HEK293 (cell line): ENCODE data around the gene PPY.

ENCODE experiments used
- BCL11A ChIP-seq: fragments of 450-650 bp; formaldehyde crosslinking; IDR thresholded peaks from 2 replicates; pipeline ENCODE4 v1.5.1; 2016; ENCODE audit warnings: low read depth, missing biosample characterization, missing genetic modification characterization
- GFI1B ChIP-seq: fragments of 450-650 bp; formaldehyde crosslinking; IDR thresholded peaks from 2 replicates; pipeline ENCODE4 v1.5.1; 2016; ENCODE audit warnings: missing biosample characterization, missing genetic modification characterization
- GLI2 ChIP-seq: fragments of 450-650 bp; formaldehyde crosslinking; IDR thresholded peaks from 2 replicates; pipeline ENCODE4; 2017; ENCODE audit warnings: missing biosample characterization, missing genetic modification characterization, low read depth, borderline replicate concordance
- HOXD13 ChIP-seq: sonication (generic); formaldehyde crosslinking; IDR thresholded peaks from 2 replicates; pipeline ENCODE4 v1.8.0; 2022; ENCODE audit warnings: missing genetic modification reagents, borderline replicate concordance
- SALL2 ChIP-seq: fragments of 450-650 bp; formaldehyde crosslinking; IDR thresholded peaks from 2 replicates; pipeline ENCODE4 v1.5.0; 2017; ENCODE audit warnings: missing biosample characterization, mild to moderate bottlenecking, missing genetic modification characterization, borderline replicate concordance
- SCRT2 ChIP-seq: fragments of 450-650 bp; formaldehyde crosslinking; IDR thresholded peaks from 2 replicates; pipeline ENCODE4 v1.5.1; 2016; ENCODE audit warnings: missing biosample characterization, missing genetic modification characterization
- SP2 ChIP-seq: fragments of 450-650 bp; formaldehyde crosslinking; IDR thresholded peaks from 2 replicates; pipeline ENCODE4 v1.5.1; 2016; ENCODE audit warnings: missing biosample characterization, missing genetic modification characterization
- YY2 ChIP-seq: fragments of 450-650 bp; formaldehyde crosslinking; IDR thresholded peaks from 2 replicates; pipeline ENCODE4 v1.5.1; 2016; ENCODE audit warnings: missing biosample characterization, missing genetic modification characterization
- ZNF114 ChIP-seq: fragments of 450-650 bp; formaldehyde crosslinking; IDR thresholded peaks from 2 replicates; pipeline ENCODE4 v1.5.0; 2017; ENCODE audit warnings: missing biosample characterization, missing genetic modification characterization
- ZNF175 ChIP-seq: fragments of 450-650 bp; formaldehyde crosslinking; IDR thresholded peaks from 2 replicates; pipeline ENCODE4 v1.5.1; 2016; ENCODE audit warnings: missing biosample characterization, missing genetic modification characterization
- ZNF202 ChIP-seq: fragments of 450-650 bp; formaldehyde crosslinking; IDR thresholded peaks from 2 replicates; pipeline ENCODE4 v1.5.1; 2016; ENCODE audit warnings: missing biosample characterization, missing genetic modification characterization, borderline replicate concordance
- ZNF350 ChIP-seq: fragments of 450-650 bp; formaldehyde crosslinking; IDR thresholded peaks from 2 replicates; pipeline ENCODE4 v1.5.0; 2017; ENCODE audit warnings: missing biosample characterization, mild to moderate bottlenecking, missing genetic modification characterization
- ZNF391 ChIP-seq: fragments of 450-650 bp; formaldehyde crosslinking; IDR thresholded peaks from 2 replicates; pipeline ENCODE4 v1.5.1; 2016; ENCODE audit warnings: low read depth, missing biosample characterization, missing genetic modification characterization, borderline replicate concordance
- ZNF510 ChIP-seq: fragments of 450-650 bp; formaldehyde crosslinking; IDR thresholded peaks from 2 replicates; pipeline ENCODE4 v1.5.1; 2018; ENCODE audit warnings: mild to moderate bottlenecking, missing genetic modification characterization, missing biosample characterization; ENCODE audit not compliant: insufficient replicate concordance
- ZNF549 ChIP-seq: fragments of 450-650 bp; IDR thresholded peaks from 2 replicates; pipeline ENCODE4 v1.5.1; 2018; ENCODE audit warnings: missing biosample characterization, missing genetic modification characterization, mild to moderate bottlenecking, inconsistent platforms, moderate library complexity
- ZNF626 ChIP-seq: fragments of 450-650 bp; sonication (Bioruptor Pico); formaldehyde crosslinking; IDR thresholded peaks from 2 replicates; pipeline ENCODE4 v1.5.1; 2018; ENCODE audit warnings: missing biosample characterization, missing genetic modification characterization, inconsistent platforms
- ZNF785 ChIP-seq: fragments of 450-650 bp; formaldehyde crosslinking; IDR thresholded peaks from 2 replicates; pipeline ENCODE4 v1.5.1; 2016; ENCODE audit warnings: missing biosample characterization, missing genetic modification characterization
- ZNF830 ChIP-seq: fragments of 450-650 bp; IDR thresholded peaks from 2 replicates; pipeline ENCODE4 v1.5.0; 2018; ENCODE audit warnings: missing biosample characterization, missing genetic modification characterization, low read depth, mild to moderate bottlenecking, moderate library complexity
- ZXDB ChIP-seq: fragments of 450-650 bp; formaldehyde crosslinking; IDR thresholded peaks from 2 replicates; pipeline ENCODE4 v1.5.1; 2016; ENCODE audit warnings: missing biosample characterization, missing genetic modification characterization
- TF ChIP-seq, protein P1 (sequence below): fragments of 450-650 bp; formaldehyde crosslinking; optimal IDR thresholded peaks from 2 replicates; pipeline ENCODE3; 2016; ENCODE audit warnings: missing biosample characterization, mild to moderate bottlenecking, missing genetic modification characterization
- TF ChIP-seq, protein P2 (sequence below): fragments of 450-650 bp; IDR thresholded peaks from 2 replicates; pipeline ENCODE4 v1.5.1; 2018; ENCODE audit warnings: missing biosample characterization, missing genetic modification characterization
- TF ChIP-seq, protein P3 (sequence below): fragments of 450-650 bp; formaldehyde crosslinking; IDR thresholded peaks from 2 replicates; pipeline ENCODE4 v1.5.1; 2016; ENCODE audit warnings: missing biosample characterization, missing genetic modification characterization
- TF ChIP-seq, protein P4 (sequence below): fragments of 450-650 bp; formaldehyde crosslinking; conservative IDR thresholded peaks from 2 replicates; pipeline ENCODE4 v1.5.1; 2016; ENCODE audit warnings: low read depth, missing biosample characterization, missing genetic modification characterization
- TF ChIP-seq, protein P5 (sequence below): fragments of 450-650 bp; formaldehyde crosslinking; IDR thresholded peaks from 2 replicates; pipeline ENCODE4 v1.5.1; 2017; ENCODE audit warnings: missing biosample characterization, mild to moderate bottlenecking, missing genetic modification characterization, moderate library complexity
- TF ChIP-seq, protein P6 (sequence below): fragments of 450-650 bp; formaldehyde crosslinking; IDR thresholded peaks from 2 replicates; pipeline ENCODE4 v1.5.1; 2017; ENCODE audit warnings: missing biosample characterization, missing genetic modification characterization

PPY gene

DNA sequence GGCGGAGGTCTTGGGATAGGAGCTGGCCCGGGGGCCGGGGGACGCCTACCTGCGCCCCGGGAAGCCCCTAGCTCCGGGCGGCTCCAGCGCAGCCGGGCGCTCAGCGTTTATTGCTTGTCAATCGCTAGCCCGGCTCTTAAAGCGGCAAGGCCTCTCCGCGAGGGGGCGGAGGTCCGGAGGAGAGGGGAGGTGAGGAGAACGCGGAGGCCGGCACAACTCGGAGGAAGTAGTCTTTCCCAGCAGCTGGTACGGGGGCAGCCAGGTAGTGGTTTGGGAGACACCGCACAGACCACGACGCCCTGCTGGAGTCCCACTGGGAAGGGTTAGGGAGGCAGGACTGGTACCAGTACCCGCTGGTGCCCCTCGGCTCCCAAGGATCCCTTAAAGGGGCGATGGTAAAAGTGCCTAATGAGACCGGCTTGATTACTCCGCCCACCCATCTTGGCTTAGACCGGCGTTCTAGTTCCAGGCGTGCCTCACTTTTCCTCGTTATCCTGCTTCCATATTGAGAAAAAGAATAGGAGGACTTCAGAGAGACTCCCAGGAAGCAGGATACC, 34.8 kb downstream of the PPY start, which contains the start of gene MPP2 (continued):
- TF ChIP-seq, protein P1, sequence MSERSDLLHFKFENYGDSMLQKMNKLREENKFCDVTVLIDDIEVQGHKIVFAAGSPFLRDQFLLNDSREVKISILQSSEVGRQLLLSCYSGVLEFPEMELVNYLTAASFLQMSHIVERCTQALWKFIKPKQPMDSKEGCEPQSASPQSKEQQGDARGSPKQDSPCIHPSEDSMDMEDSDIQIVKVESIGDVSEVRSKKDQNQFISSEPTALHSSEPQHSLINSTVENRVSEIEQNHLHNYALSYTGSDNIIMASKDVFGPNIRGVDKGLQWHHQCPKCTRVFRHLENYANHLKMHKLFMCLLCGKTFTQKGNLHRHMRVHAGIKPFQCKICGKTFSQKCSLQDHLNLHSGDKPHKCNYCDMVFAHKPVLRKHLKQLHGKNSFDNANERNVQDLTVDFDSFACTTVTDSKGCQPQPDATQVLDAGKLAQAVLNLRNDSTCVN (tag by site-specific recombination) = peak; percentile 27
- TF ChIP-seq ZNF549 (no peak), ZNF830 (tag by site-specific recombination) (no peak), ZNF391 (tag by site-specific recombination) (no peak), ZNF175 (no peak), ZNF114 (tag by site-specific recombination) (no peak), SCRT2 (tag by site-specific recombination) (no peak), GFI1B (tag by site-specific recombination) (no peak), SALL2 (tag by site-specific recombination) (no peak), SP2 (tag by site-specific recombination) (peak; percentile 67), ZNF626 (tag by site-specific recombination) (no peak), BCL11A (no peak; the same call in 1 of the 2 replicates), ZNF510 (tag by site-specific recombination) (no peak), ZNF785 (tag by site-specific recombination) (no peak), ZNF202 (tag by site-specific recombination) (no peak), YY2 (no peak), ZNF350 (no peak), GLI2 (tag by site-specific recombination) (no peak), HOXD13 (CRISPR knock-in tag) (no peak), ZXDB (tag by site-specific recombination) (peak; percentile 61; the same call in 1 of the 2 replicates)
- TF ChIP-seq, protein P2, sequence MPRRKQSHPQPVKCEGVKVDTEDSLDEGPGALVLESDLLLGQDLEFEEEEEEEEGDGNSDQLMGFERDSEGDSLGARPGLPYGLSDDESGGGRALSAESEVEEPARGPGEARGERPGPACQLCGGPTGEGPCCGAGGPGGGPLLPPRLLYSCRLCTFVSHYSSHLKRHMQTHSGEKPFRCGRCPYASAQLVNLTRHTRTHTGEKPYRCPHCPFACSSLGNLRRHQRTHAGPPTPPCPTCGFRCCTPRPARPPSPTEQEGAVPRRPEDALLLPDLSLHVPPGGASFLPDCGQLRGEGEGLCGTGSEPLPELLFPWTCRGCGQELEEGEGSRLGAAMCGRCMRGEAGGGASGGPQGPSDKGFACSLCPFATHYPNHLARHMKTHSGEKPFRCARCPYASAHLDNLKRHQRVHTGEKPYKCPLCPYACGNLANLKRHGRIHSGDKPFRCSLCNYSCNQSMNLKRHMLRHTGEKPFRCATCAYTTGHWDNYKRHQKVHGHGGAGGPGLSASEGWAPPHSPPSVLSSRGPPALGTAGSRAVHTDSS (tag by site-specific recombination) = no peak
- TF ChIP-seq, protein P3, sequence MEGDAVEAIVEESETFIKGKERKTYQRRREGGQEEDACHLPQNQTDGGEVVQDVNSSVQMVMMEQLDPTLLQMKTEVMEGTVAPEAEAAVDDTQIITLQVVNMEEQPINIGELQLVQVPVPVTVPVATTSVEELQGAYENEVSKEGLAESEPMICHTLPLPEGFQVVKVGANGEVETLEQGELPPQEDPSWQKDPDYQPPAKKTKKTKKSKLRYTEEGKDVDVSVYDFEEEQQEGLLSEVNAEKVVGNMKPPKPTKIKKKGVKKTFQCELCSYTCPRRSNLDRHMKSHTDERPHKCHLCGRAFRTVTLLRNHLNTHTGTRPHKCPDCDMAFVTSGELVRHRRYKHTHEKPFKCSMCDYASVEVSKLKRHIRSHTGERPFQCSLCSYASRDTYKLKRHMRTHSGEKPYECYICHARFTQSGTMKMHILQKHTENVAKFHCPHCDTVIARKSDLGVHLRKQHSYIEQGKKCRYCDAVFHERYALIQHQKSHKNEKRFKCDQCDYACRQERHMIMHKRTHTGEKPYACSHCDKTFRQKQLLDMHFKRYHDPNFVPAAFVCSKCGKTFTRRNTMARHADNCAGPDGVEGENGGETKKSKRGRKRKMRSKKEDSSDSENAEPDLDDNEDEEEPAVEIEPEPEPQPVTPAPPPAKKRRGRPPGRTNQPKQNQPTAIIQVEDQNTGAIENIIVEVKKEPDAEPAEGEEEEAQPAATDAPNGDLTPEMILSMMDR (tag by site-specific recombination) = 0 out of 2 replicates have a peak, but pooled peaks have one; percentile 62
- TF ChIP-seq, protein P4, sequence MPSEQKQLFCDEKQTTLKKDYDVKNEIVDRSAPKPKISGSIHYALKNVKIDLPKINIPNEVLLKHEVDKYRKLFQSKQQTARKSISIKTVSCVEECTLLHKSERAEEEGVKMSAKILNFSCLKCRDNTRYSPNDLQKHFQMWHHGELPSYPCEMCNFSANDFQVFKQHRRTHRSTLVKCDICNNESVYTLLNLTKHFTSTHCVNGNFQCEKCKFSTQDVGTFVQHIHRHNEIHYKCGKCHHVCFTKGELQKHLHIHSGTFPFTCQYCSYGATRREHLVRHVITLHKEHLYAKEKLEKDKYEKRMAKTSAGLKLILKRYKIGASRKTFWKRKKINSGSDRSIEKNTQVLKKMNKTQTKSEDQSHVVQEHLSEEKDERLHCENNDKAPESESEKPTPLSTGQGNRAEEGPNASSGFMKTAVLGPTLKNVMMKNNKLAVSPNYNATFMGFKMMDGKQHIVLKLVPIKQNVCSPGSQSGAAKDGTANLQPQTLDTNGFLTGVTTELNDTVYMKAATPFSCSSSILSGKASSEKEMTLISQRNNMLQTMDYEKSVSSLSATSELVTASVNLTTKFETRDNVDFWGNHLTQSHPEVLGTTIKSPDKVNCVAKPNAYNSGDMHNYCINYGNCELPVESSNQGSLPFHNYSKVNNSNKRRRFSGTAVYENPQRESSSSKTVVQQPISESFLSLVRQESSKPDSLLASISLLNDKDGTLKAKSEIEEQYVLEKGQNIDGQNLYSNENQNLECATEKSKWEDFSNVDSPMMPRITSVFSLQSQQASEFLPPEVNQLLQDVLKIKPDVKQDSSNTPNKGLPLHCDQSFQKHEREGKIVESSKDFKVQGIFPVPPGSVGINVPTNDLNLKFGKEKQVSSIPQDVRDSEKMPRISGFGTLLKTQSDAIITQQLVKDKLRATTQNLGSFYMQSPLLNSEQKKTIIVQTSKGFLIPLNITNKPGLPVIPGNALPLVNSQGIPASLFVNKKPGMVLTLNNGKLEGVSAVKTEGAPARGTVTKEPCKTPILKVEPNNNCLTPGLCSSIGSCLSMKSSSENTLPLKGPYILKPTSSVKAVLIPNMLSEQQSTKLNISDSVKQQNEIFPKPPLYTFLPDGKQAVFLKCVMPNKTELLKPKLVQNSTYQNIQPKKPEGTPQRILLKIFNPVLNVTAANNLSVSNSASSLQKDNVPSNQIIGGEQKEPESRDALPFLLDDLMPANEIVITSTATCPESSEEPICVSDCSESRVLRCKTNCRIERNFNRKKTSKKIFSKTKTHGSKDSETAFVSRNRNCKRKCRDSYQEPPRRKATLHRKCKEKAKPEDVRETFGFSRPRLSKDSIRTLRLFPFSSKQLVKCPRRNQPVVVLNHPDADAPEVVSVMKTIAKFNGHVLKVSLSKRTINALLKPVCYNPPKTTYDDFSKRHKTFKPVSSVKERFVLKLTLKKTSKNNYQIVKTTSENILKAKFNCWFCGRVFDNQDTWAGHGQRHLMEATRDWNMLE (tag by site-specific recombination) = no peak
- TF ChIP-seq, protein P5, sequence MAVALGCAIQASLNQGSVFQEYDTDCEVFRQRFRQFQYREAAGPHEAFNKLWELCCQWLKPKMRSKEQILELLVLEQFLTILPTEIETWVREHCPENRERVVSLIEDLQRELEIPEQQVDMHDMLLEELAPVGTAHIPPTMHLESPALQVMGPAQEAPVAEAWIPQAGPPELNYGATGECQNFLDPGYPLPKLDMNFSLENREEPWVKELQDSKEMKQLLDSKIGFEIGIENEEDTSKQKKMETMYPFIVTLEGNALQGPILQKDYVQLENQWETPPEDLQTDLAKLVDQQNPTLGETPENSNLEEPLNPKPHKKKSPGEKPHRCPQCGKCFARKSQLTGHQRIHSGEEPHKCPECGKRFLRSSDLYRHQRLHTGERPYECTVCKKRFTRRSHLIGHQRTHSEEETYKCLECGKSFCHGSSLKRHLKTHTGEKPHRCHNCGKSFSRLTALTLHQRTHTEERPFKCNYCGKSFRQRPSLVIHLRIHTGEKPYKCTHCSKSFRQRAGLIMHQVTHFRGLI (tag by site-specific recombination) = no peak
- TF ChIP-seq, protein P6, sequence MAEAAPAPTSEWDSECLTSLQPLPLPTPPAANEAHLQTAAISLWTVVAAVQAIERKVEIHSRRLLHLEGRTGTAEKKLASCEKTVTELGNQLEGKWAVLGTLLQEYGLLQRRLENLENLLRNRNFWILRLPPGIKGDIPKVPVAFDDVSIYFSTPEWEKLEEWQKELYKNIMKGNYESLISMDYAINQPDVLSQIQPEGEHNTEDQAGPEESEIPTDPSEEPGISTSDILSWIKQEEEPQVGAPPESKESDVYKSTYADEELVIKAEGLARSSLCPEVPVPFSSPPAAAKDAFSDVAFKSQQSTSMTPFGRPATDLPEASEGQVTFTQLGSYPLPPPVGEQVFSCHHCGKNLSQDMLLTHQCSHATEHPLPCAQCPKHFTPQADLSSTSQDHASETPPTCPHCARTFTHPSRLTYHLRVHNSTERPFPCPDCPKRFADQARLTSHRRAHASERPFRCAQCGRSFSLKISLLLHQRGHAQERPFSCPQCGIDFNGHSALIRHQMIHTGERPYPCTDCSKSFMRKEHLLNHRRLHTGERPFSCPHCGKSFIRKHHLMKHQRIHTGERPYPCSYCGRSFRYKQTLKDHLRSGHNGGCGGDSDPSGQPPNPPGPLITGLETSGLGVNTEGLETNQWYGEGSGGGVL (tag by site-specific recombination) = no peak
